Hypothalamus (tissue), 51 donors: ENCODE measurements around the gene INS.

Experiments
- DNase-seq, 51 donors: peaks; one replicate each; lab custom pipeline; 2025; lab: John Stamatoyannopoulos, UW

Gene INS

GRCh38 chr11:2151500-2152257, 9.3 kb downstream of the INS start:
- DNase-seq = peak in 41 of 51 donors; percentile 18 to 77 (median 49)

GRCh38 chr11:2149864-2150847, 10.9 kb downstream of the INS start:
- peak in 1 of 51 donors; percentile 1 for DNase-seq

GRCh38 chr11:2149460-2149859, 11.5 kb downstream of the INS start:
- no peak for DNase-seq

- no peak for DNase-seq
Observed at GRCh38 chr11:2148595-2148994, 12.4 kb downstream of the INS start.

GRCh38 chr11:2147391-2147790, 13.6 kb downstream of the INS start:
- DNase-seq = no peak

- no peak for DNase-seq
Observed at GRCh38 chr11:2146051-2146450, 15.0 kb downstream of the INS start.

GRCh38 chr11:2144544-2145248, 16.3 kb downstream of the INS start:
- DNase-seq = no peak

- DNase-seq = no peak
Observed at GRCh38 chr11:2143799-2144543, 17.0 kb downstream of the INS start.

- DNase-seq = no peak
Observed at GRCh38 chr11:2143477-2143798, 17.6 kb downstream of the INS start.

- no peak for DNase-seq
Observed at GRCh38 chr11:2142762-2143202, 18.2 kb downstream of the INS start.

GRCh38 chr11:2142300-2142759, 18.7 kb downstream of the INS start:
- no peak for DNase-seq

- no peak for DNase-seq
Observed at GRCh38 chr11:2140411-2141400, 20.3 kb downstream of the INS start.

- no peak for DNase-seq
Observed at GRCh38 chr11:2139621-2140337, 21.2 kb downstream of the INS start.

- no peak for DNase-seq
Observed at GRCh38 chr11:2139123-2139521, 21.9 kb downstream of the INS start, which contains the start of gene IGF2. Gene IGF2, minus strand, starts transcription at chr11:2139389. Its CDS starts 3,866 bp downstream, at chr11:2135523.

- no peak for DNase-seq
Observed at GRCh38 chr11:2138431-2139122, 22.4 kb downstream of the INS start.

- DNase-seq = no peak
Observed at GRCh38 chr11:2138068-2138430, 23.0 kb downstream of the INS start.

- no peak for DNase-seq
Observed at GRCh38 chr11:2137202-2138067, 23.6 kb downstream of the INS start.
